WTC11 (cell line): ENCODE measurements around the gene IPO4. TPM values are rescaled to one million over a fixed set of nuclear protein-coding genes. Genes with fewer than 3 reads are reported as not detected.

Experiments used
- ATAC-seq: fragments of 200-7000 bp; cut with Tn5 transposase; 2 replicates; pipeline ENCODE4 v1.10.0; 2021; ENCODE audit warnings: mild to moderate bottlenecking, moderate library complexity
- CTCF ChIA-PET: fragments of 300-600 bp; sonication (Branson Sonifier 250); formaldehyde crosslinking; loops from one replicate; lab custom pipeline; 2021; ENCODE audit warnings: antibody characterized with exemption; lab: Charles Lee
- POLR2A ChIA-PET: fragments of 350-600 bp; sonication (Branson Sonifier 250); formaldehyde crosslinking; loops from one replicate; lab custom pipeline; 2021; ENCODE audit warnings: antibody characterized with exemption; lab: Charles Lee
- DNase-seq: peaks from one replicate; pipeline ENCODE4 v3.0.0; 2021; ENCODE audit warnings: low spot score
- H3K27ac Mint-ChIP-seq: 2 replicates; pipeline ENCODE4 v1.8.0; 2021; ENCODE audit warnings: mixed read lengths
- H3K27me3 Mint-ChIP-seq: 2 replicates; pipeline ENCODE4 v1.8.0; 2021; ENCODE audit warnings: low read depth, mild to moderate bottlenecking, moderate library complexity, mixed read lengths
- H3K36me3 Mint-ChIP-seq: 2 replicates; pipeline ENCODE4 v1.8.0; 2021; ENCODE audit warnings: mixed read lengths
- H3K4me1 Mint-ChIP-seq: 2 replicates; pipeline ENCODE4 v1.8.0; 2022; ENCODE audit warnings: mixed read lengths
- H3K4me3 Mint-ChIP-seq: 2 replicates; pipeline ENCODE4 v1.8.0; 2021; ENCODE audit warnings: mild to moderate bottlenecking, moderate library complexity, mixed read lengths
- H3K9me3 Mint-ChIP-seq: 2 replicates; pipeline ENCODE4 v1.8.0; 2021; ENCODE audit warnings: mixed read lengths
- FOXP1 ChIP-seq: sonication (generic); formaldehyde crosslinking; IDR thresholded peaks from 2 replicates; pipeline ENCODE4 v1.8.0; 2022; ENCODE audit warnings: missing genetic modification reagents, mild to moderate bottlenecking, moderate library complexity, borderline replicate concordance
- JUN ChIP-seq: sonication (generic); formaldehyde crosslinking; IDR thresholded peaks from 2 replicates; pipeline ENCODE4 v1.8.0; 2023; ENCODE audit warnings: mild to moderate bottlenecking, missing genetic modification reagents
- KAT7 ChIP-seq: sonication (generic); formaldehyde crosslinking; IDR thresholded peaks from 2 replicates; pipeline ENCODE4 v1.8.1; 2023; ENCODE audit warnings: missing genetic modification reagents, mild to moderate bottlenecking, borderline replicate concordance
- NFATC4 ChIP-seq: fragments of 250-450 bp; sonication (Bioruptor Pico); IDR thresholded peaks from 2 replicates; pipeline ENCODE4 v1.9.0; 2021; ENCODE audit warnings: mild to moderate bottlenecking
- RELA ChIP-seq: sonication (generic); formaldehyde crosslinking; IDR thresholded peaks from 2 replicates; pipeline ENCODE4 v1.8.1; 2022; ENCODE audit warnings: missing genetic modification reagents, mild to moderate bottlenecking, borderline replicate concordance
- STAT6 ChIP-seq: sonication (generic); formaldehyde crosslinking; conservative IDR thresholded peaks from 2 replicates; pipeline ENCODE4 v1.8.1; 2023; ENCODE audit warnings: mild to moderate bottlenecking, low read depth, missing genetic modification reagents, moderate library complexity
- TCF7 ChIP-seq: sonication (generic); formaldehyde crosslinking; IDR thresholded peaks from 2 replicates; pipeline ENCODE4 v1.8.0; 2022; ENCODE audit warnings: mild to moderate bottlenecking, low read depth, missing genetic modification reagents, moderate library complexity
- TP53 ChIP-seq: sonication (generic); formaldehyde crosslinking; IDR thresholded peaks from 2 replicates; pipeline ENCODE4 v1.8.1; 2023; ENCODE audit warnings: mild to moderate bottlenecking, missing genetic modification reagents
- ZBTB21 ChIP-seq: sonication (generic); formaldehyde crosslinking; IDR thresholded peaks from 2 replicates; pipeline ENCODE4 v1.8.1; 2023; ENCODE audit warnings: mild to moderate bottlenecking, missing genetic modification reagents, borderline replicate concordance
- ZNF281 ChIP-seq: sonication (generic); formaldehyde crosslinking; IDR thresholded peaks from 2 replicates; pipeline ENCODE4 v1.8.0; 2023; ENCODE audit warnings: mild to moderate bottlenecking, missing genetic modification reagents
- ZNF512 ChIP-seq: sonication (generic); formaldehyde crosslinking; IDR thresholded peaks from 2 replicates; pipeline ENCODE4 v1.8.1; 2022; ENCODE audit warnings: missing genetic modification reagents, borderline replicate concordance
- total RNA-seq: library from RNA; stranded (reverse); gene quantifications from 3 replicates; pipeline ENCODE4 v1.2.3, GENCODE V29; 2021
- TF ChIP-seq, protein P1 (sequence below): fragments of 250-450 bp; sonication (Bioruptor Pico); IDR thresholded peaks from 2 replicates; pipeline ENCODE4 v1.9.0; 2021; ENCODE audit warnings: mild to moderate bottlenecking, borderline replicate concordance
- TF ChIP-seq, protein P2 (sequence below): sonication (generic); formaldehyde crosslinking; IDR thresholded peaks from 2 replicates; pipeline ENCODE4 v1.8.1; 2023; ENCODE audit warnings: mild to moderate bottlenecking, missing genetic modification reagents

IPO4 gene
- total RNA-seq, 1 experiment from 2014 or later: 128 TPM

- Mint-ChIP-seq H3K27ac (no peak overlapping the region), H3K9me3 (no peaks in the 10 kb centered on the region), H3K4me1 (peaks cover 18% of the 10 kb centered on the region), H3K27me3 (no peaks in the 10 kb centered on the region; the same call in 1 of the 2 replicates), H3K4me3 (no peak overlapping the region), H3K36me3 (peaks cover 1% of the 10 kb centered on the region; the same call in 1 of the 2 replicates)
- no peak for DNase-seq
- TF ChIP-seq KAT7 (CRISPR knock-in tag): no peak
- no peak for TF ChIP-seq NFATC4
- TF ChIP-seq, protein P1, sequence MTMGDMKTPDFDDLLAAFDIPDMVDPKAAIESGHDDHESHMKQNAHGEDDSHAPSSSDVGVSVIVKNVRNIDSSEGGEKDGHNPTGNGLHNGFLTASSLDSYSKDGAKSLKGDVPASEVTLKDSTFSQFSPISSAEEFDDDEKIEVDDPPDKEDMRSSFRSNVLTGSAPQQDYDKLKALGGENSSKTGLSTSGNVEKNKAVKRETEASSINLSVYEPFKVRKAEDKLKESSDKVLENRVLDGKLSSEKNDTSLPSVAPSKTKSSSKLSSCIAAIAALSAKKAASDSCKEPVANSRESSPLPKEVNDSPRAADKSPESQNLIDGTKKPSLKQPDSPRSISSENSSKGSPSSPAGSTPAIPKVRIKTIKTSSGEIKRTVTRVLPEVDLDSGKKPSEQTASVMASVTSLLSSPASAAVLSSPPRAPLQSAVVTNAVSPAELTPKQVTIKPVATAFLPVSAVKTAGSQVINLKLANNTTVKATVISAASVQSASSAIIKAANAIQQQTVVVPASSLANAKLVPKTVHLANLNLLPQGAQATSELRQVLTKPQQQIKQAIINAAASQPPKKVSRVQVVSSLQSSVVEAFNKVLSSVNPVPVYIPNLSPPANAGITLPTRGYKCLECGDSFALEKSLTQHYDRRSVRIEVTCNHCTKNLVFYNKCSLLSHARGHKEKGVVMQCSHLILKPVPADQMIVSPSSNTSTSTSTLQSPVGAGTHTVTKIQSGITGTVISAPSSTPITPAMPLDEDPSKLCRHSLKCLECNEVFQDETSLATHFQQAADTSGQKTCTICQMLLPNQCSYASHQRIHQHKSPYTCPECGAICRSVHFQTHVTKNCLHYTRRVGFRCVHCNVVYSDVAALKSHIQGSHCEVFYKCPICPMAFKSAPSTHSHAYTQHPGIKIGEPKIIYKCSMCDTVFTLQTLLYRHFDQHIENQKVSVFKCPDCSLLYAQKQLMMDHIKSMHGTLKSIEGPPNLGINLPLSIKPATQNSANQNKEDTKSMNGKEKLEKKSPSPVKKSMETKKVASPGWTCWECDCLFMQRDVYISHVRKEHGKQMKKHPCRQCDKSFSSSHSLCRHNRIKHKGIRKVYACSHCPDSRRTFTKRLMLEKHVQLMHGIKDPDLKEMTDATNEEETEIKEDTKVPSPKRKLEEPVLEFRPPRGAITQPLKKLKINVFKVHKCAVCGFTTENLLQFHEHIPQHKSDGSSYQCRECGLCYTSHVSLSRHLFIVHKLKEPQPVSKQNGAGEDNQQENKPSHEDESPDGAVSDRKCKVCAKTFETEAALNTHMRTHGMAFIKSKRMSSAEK: no peak
- TF ChIP-seq ZBTB21 (CRISPR knock-in tag): no peak
- no peak for TF ChIP-seq ZNF512
- TF ChIP-seq STAT6 (CRISPR knock-in tag): no peak
- no peak for TF ChIP-seq ZNF281
- no peak for TF ChIP-seq RELA
- TF ChIP-seq FOXP1 (CRISPR knock-in tag): no peak
- no peak for TF ChIP-seq TP53 (CRISPR knock-in tag)
- TF ChIP-seq TCF7 (CRISPR knock-in tag): no peak
- TF ChIP-seq, protein P2, sequence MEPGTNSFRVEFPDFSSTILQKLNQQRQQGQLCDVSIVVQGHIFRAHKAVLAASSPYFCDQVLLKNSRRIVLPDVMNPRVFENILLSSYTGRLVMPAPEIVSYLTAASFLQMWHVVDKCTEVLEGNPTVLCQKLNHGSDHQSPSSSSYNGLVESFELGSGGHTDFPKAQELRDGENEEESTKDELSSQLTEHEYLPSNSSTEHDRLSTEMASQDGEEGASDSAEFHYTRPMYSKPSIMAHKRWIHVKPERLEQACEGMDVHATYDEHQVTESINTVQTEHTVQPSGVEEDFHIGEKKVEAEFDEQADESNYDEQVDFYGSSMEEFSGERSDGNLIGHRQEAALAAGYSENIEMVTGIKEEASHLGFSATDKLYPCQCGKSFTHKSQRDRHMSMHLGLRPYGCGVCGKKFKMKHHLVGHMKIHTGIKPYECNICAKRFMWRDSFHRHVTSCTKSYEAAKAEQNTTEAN (CRISPR knock-in tag): no peak
- TF ChIP-seq JUN (CRISPR knock-in tag): no peak
- no peak for ATAC-seq
- ChIA-PET POLR2A (interaction anchor here (0.6 kb wide), 1 partner anchor 30 kb away, joined by 3 read pairs; no protein-coding TSS in a partner anchor), CTCF (interaction anchor here (2.0 to 3.1 kb wide), 2 partner anchors 24 to 29 kb away, joined by 7 to 10 read pairs; partner anchors contain the start of gene IRF9)
Observed at GRCh38 chr14:24132061-24132685, 56.4 kb downstream of the IPO4 start.
